ENCODE measurements around the gene KIF19.
"Not testable (repeated sequence)": the region's sequence is repeated elsewhere in the genome, so short reads cannot be mapped to it uniquely, and the experiment has no call there.

KIF19 gene

DNA sequence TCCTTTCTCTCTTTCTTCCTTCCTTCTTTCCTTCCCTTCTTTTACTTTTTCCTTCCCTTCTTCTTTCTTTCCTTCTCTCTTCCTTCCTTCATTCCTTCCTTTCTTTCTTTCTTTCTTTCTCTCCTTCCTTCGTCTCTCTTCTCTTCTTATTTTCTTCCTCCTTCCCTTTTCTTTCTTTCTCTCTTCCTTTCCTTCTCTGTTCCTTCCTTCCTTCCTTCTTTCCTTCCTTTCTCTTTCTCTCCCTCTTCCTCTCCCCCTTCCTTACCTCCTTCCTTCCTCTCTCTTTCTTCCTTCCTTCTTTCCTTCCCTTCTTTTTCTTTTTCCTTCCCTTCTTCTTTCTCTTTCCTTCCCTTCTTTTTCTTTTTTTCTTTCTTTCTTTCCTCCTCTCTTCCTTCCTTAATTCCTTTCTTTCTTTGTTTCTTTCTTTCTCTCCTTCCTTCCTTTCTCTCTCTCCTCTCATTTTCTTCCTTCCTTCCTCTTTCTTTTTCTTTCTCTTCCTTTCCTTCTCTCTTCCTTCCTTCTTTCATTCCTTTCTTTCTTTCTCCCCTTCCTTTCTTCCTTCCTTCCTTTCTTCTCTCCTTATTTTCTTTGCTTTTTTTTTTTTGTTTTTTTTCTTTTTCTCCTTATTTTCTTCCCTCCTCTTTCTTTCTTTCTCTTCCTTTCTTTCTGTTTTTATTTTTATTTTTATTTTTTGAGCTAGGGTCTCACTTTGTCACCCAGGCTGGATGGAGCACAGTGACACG is 64.1 kb downstream of the KIF19 start:
- DNase-seq (ENCODE audit: low read depth), result no peak

DNA sequence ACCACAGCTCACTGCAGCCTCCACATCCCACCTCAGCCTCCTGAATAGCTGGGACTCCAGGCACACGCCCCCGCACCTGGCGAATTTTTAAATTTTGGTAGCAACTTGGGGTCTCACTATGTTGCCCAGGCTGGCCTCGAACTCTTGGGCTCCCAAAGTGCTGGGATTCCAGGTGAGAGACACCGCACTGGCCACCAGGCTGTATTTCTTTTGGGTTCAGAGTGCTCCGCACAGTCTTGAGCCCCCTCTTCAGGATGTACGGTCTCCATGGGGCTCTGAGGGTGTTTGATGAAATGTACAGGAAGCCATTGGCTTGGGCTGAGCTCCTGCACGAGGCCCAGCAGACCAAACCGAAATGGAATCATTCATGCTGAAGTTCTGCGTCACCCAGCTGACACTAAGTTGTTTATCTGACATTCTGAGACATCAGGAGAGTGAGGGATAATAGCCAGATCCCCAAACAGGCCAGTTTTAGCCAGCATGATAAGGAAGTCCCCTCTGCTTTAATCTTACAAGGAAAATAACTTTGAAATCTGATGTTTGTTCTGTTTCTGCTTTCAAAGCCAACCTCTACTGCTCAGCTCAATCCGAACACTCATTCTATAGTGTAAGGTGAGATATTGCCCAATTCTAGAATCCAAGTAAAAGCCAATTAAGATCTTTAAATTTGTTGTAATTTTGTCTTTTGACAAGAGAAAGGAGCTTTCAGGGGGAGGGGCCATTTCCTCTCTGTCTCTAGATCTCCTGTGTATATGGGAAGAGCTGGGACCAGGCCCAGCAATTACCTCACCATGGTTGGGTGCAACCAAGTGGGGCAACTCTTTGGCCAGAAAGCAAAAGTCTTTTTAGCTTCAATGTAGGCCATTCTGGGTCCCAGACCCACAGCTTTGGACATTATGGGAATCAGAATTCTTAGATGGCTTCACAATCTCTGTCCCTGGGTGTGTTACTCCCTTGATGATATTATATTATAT is 64.9 kb downstream of the KIF19 start:
- DNase-seq (ENCODE audit: low read depth), result no peak

DNA sequence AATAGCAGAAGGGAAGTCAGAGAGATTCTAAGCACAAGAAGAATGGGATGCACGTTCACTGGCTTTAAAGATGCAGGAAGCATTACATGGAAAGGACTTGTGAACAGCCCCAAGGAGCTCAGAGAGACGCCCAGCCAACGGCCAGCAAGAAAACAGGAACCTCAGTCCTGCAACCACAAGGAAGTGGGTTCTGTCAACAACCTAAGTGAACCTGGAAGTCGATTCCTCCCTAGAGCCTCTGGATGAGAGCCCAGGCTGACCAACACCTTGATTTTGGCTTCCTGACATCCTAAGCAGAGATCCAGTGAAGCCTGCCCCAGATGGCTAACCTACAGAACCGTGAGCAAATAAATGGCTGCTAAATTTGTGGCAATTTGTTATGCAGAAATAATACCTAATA is 65.7 kb downstream of the KIF19 start:
- no peak for DNase-seq (ENCODE audit: low read depth)

- DNase-seq (ENCODE audit: low read depth), result no peak
Observed at GRCh38 chr17:74392848-74393247, 66.8 kb downstream of the KIF19 start.

DNA sequence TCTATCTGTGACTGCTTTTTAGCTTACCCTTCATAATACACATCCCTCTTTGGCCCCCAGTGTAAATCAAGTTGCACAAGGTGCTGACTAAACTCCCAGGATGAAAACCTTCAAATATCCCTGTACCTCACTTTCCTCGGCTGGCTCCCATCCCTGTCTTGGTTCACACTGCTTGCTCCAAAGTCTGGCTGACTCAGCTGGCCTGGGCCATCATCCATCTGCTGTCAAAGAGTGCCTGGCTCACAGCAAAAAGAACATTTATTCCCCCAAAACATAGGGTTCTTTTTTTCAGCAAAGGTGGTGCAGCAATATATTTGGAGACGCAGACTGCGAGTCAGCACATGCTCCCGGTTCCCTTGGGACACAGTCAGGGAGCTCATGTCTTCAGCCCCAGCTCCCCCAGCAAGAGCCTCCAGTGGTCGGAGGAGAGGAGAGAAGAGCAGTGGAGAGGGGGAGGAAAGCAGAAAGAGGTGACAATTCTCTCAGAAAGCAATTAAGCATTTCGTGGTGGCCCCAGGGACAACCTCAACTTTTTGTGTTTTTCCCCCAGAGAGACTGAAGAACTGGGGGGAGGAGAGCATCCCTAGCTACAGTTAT is 67.4 kb downstream of the KIF19 start:
- no peak for DNase-seq (ENCODE audit: low read depth)

DNA sequence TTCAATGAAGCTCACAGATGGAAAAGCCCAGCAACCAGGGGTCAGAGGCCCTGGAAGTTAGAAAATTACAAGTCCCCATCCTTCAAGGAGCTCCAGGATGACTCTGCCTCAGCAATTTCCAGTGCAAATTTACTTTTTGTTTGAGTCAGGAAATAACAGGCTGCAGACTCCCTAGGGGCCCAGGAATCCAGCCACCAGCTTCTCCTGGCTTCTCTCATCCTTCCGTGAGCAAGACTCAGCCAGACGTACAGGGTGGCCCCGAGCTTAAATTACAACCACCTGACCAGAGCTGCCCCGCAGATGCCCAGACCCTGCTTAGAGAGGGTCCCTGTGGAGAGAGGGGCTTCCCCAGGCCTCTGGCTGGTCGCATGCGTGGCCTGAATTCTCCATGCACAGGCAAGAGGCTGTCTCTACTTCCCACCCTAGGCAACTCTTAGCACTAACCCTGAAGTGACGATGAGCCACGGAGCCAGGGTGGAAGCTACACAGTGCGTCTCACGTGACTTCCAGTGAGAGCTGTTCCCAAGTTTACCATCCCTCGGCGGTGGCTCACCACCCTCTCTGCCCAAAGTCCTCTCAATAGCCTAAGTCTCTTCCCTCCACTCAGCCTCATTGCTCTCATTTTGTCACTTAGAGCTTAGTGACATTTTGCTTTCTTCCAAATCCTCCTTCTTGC is 68.4 kb downstream of the KIF19 start:
- DNase-seq (ENCODE audit: low read depth), result no peak

- DNase-seq (ENCODE audit: low read depth), result no peak
Observed at GRCh38 chr17:74394977-74395376, 69.0 kb downstream of the KIF19 start.

DNA sequence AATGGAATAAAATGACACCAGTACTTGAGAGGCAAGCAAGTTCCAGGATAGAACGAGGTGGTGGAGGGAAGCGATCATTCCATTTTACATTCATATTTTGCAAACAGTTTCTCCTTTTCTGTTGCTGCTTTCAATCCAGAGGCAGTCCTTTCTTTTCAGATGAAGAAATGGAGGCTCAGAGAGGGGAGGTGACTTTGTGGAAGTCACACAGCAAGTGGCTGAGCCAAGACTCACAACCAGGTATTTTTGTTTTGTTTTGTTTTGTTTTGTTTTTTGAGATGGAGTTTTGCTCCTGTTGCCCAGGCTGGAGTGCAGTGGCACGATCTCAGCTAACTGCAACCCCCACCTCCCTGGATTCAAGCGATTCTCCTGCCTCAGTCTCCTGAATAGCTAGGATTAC is 70.5 kb downstream of the KIF19 start:
- DNase-seq (ENCODE audit: low read depth), result no peak

DNA sequence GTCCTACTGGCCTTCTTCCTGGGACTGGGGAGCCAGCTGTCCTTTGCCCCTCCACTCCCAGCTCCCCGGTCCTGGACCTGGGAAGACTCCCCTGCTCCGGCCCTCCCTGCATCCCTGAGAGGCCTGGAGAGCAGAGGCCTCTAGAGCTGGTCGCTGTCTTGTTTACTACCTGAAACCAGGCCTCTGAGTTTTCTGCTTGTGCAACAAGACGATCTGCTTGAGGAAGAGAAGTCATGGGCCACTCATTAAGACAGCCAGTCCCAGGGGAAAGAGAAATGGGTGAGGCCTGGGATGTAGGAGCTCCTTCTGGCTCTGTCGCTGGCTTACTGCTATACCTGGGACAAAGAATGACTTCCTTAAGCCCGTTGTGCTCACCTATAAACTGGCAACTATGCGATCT is 76.0 kb downstream of the KIF19 start:
- DNase-seq (ENCODE audit: low read depth), result no peak

GRCh38 chr17:74403512-74404137 is 77.6 kb downstream of the KIF19 start:
- DNase-seq (ENCODE audit: low read depth), result no peak

DNA sequence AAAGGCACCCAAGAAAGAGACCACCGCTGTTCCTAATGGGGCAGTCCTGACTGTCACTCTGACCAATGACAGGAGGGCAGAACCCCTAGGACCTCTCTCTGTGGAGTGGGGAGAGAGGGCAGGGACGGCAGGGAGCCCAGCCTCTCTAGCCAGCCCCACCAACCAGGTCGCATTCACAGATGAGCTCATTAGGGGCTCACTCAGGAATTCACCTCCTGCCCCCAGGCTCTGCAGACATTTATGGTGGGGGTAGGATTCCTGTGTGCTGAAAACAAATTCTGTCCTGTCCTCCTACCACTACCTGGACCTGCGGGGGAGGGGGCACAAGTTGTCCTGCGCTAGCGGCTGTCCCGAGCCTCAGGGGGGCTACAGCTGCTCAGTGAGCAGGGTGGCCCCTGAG is 78.2 kb downstream of the KIF19 start:
- no peak for DNase-seq (ENCODE audit: low read depth)

GRCh38 chr17:74404789-74405188 is 78.8 kb downstream of the KIF19 start:
- no peak for DNase-seq (ENCODE audit: low read depth)

DNA sequence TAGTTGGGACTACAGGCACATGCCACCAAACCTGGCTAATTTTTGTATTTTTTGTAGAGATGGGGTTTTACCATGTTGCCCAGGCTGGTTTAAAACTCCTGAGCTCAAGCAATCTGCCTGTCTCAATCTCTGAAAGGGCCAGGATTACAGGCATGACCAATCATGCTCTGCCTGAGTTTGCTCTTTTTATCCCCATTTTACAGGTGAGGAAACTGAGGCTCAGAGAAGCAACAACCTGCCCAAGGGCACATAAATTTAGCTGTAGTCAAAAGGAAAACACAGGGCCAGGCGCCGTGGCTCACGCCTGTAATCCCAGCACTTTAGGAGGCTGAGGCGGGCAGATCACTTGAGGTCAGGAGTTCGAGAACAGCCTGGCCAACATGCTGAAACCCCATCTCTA is 79.3 kb downstream of the KIF19 start:
- DNase-seq (ENCODE audit: low read depth), result not testable (repeated sequence)

All from activated T-cell treated with anti-CD3 and anti-CD28 coated beads for 48 hours (primary cell).